ENCODE measurements around the gene FYN.

DNA sequence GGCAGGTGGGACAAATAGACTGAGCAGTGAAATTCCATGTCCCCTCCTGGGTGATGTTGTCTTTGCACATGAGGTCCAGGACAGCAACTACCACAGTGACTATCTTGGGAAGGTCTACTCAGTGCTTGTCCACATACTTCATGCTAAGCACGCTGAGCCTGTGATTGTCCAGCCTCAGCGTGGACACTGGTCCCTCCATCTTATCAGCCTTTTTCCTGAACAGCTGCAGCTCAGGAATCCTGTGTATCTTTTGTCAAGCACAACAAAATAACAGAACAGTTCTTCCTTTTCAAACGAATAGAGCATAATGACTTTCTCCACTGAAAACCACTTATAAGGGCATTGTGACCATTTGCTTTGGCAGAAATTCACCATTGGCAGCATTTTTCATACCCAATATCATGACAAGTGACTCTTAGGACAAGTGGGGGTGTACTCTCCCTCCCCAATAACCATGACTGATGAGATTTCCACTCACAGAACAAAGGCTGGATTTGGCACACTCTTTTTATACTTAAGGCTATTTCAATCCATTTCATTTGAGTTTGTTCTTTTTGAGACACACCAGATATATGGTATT lies 90.3 kb downstream of the FYN start:
- no peak for TF ChIP-seq BHLHE40 (IDR thresholded peaks at IDR 0.05; ENCODE audit: low read depth, low read length)
- no peak for TF ChIP-seq CTCF (IDR thresholded peaks at IDR 0.05)
- TF ChIP-seq RFX5 (IDR thresholded peaks at IDR 0.05) = no peak
- no peak for TF ChIP-seq MAFK (IDR thresholded peaks at IDR 0.05; ENCODE audit: partially characterized antibody)
- TF ChIP-seq EHMT2 (IDR thresholded peaks at IDR 0.05; ENCODE audit: low read depth) = no peak
- no peak for TF ChIP-seq RCOR1 (IDR thresholded peaks at IDR 0.05; ENCODE audit: low read depth, low read length)
- no peak for TF ChIP-seq ZFP36 (IDR thresholded peaks at IDR 0.05; ENCODE audit: borderline replicate concordance, partially characterized antibody)
- TF ChIP-seq, protein P1, sequence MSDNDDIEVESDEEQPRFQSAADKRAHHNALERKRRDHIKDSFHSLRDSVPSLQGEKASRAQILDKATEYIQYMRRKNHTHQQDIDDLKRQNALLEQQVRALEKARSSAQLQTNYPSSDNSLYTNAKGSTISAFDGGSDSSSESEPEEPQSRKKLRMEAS (IDR thresholded peaks at IDR 0.05) = no peak
- no peak for TF ChIP-seq CHD2 (IDR thresholded peaks at IDR 0.05; ENCODE audit: low read length, partially characterized antibody)
